ENCODE data around the gene JMJD1C. TPM values are rescaled to one million over a fixed set of nuclear protein-coding genes. Genes with fewer than 3 reads are reported as not detected.

The JMJD1C gene
- total RNA-seq, 1 donor from 2014 or later, result 120 TPM

GRCh38 chr10:63480237-63480636 is 14.5 kb upstream of the JMJD1C start:
- Mint-ChIP-seq H3K27me3 (ENCODE audit: unreplicated experiment) (no peaks in the 10 kb centered on the region), H3K27ac (ENCODE audit: unreplicated experiment) (no peak overlapping the region), H3K4me3 (ENCODE audit: unreplicated experiment) (no peak overlapping the region), H3K4me1 (ENCODE audit: unreplicated experiment) (peaks cover 14% of the 10 kb centered on the region), H3K9me3 (ENCODE audit: unreplicated experiment) (no peaks in the 10 kb centered on the region), H3K36me3 (ENCODE audit: unreplicated experiment) (no peaks in the 10 kb centered on the region)
- DNase-seq (ENCODE audit: extremely low spot score, unreplicated experiment), result no peak
- TF ChIP-seq CTCF (IDR thresholded peaks at IDR 0.05), result no peak

- H3K4me1 Mint-ChIP-seq (ENCODE audit: unreplicated experiment), result peaks cover 15% of the 10 kb centered on the region
- no peak for DNase-seq (ENCODE audit: extremely low spot score, unreplicated experiment)
- no peaks in the 10 kb centered on the region for H3K9me3 Mint-ChIP-seq (ENCODE audit: unreplicated experiment)
- no peak for TF ChIP-seq CTCF (IDR thresholded peaks at IDR 0.05)
- H3K27me3 Mint-ChIP-seq (ENCODE audit: unreplicated experiment), result no peaks in the 10 kb centered on the region
- no peaks in the 10 kb centered on the region for H3K36me3 Mint-ChIP-seq (ENCODE audit: unreplicated experiment)
- H3K27ac Mint-ChIP-seq (ENCODE audit: unreplicated experiment), result no peak overlapping the region
- no peak overlapping the region for H3K4me3 Mint-ChIP-seq (ENCODE audit: unreplicated experiment)
Measured at GRCh38 chr10:63478564-63478963, 12.8 kb upstream of the JMJD1C start.

- no peak for TF ChIP-seq CTCF (IDR thresholded peaks at IDR 0.05)
- no peak for DNase-seq (ENCODE audit: extremely low spot score, unreplicated experiment)
- no peaks in the 10 kb centered on the region for H3K36me3 Mint-ChIP-seq (ENCODE audit: unreplicated experiment)
- H3K4me1 Mint-ChIP-seq (ENCODE audit: unreplicated experiment), result peaks cover 14% of the 10 kb centered on the region
- no peaks in the 10 kb centered on the region for H3K9me3 Mint-ChIP-seq (ENCODE audit: unreplicated experiment)
- H3K4me3 Mint-ChIP-seq (ENCODE audit: unreplicated experiment), result no peak overlapping the region
- no peaks in the 10 kb centered on the region for H3K27me3 Mint-ChIP-seq (ENCODE audit: unreplicated experiment)
- no peak overlapping the region for H3K27ac Mint-ChIP-seq (ENCODE audit: unreplicated experiment)
Measured at GRCh38 chr10:63477927-63478326, 12.2 kb upstream of the JMJD1C start.

- no peak overlapping the region for H3K27ac Mint-ChIP-seq (ENCODE audit: unreplicated experiment)
Measured at GRCh38 chr10:63474488-63474887, 8.7 kb upstream of the JMJD1C start.

GRCh38 chr10:63470928-63471327 is 5.2 kb upstream of the JMJD1C start:
- H3K9me3 Mint-ChIP-seq (ENCODE audit: unreplicated experiment), result no peaks in the 10 kb centered on the region
- H3K36me3 Mint-ChIP-seq (ENCODE audit: unreplicated experiment), result no peaks in the 10 kb centered on the region

More at GRCh38 chr10:63474488-63474887, 8.7 kb upstream of the JMJD1C start:
- no peak for DNase-seq (ENCODE audit: extremely low spot score, unreplicated experiment)
- Mint-ChIP-seq H3K27me3 (ENCODE audit: unreplicated experiment) (no peaks in the 10 kb centered on the region), H3K9me3 (ENCODE audit: unreplicated experiment) (no peaks in the 10 kb centered on the region), H3K36me3 (ENCODE audit: unreplicated experiment) (no peaks in the 10 kb centered on the region), H3K4me3 (ENCODE audit: unreplicated experiment) (no peak overlapping the region), H3K4me1 (ENCODE audit: unreplicated experiment) (peaks cover 22% of the 10 kb centered on the region)
- no peak for TF ChIP-seq CTCF (IDR thresholded peaks at IDR 0.05)

More at GRCh38 chr10:63470928-63471327, 5.2 kb upstream of the JMJD1C start:
- no peak overlapping the region for H3K27ac Mint-ChIP-seq (ENCODE audit: unreplicated experiment)
- no peaks in the 10 kb centered on the region for H3K27me3 Mint-ChIP-seq (ENCODE audit: unreplicated experiment)
- no peak for TF ChIP-seq CTCF (IDR thresholded peaks at IDR 0.05)
- H3K4me3 Mint-ChIP-seq (ENCODE audit: unreplicated experiment), result no peak overlapping the region
- peaks cover 40% of the 10 kb centered on the region for H3K4me1 Mint-ChIP-seq (ENCODE audit: unreplicated experiment)
- no peak for DNase-seq (ENCODE audit: extremely low spot score, unreplicated experiment)

All from osteocyte (in vitro differentiated cells).